ENCODE results near the gene SMOC1. TPM values are rescaled to one million over a fixed set of nuclear protein-coding genes. Genes with fewer than 3 reads are reported as not detected.

SMOC1 gene
- total RNA-seq, 1 donor from 2014 or later = not detected

DNA sequence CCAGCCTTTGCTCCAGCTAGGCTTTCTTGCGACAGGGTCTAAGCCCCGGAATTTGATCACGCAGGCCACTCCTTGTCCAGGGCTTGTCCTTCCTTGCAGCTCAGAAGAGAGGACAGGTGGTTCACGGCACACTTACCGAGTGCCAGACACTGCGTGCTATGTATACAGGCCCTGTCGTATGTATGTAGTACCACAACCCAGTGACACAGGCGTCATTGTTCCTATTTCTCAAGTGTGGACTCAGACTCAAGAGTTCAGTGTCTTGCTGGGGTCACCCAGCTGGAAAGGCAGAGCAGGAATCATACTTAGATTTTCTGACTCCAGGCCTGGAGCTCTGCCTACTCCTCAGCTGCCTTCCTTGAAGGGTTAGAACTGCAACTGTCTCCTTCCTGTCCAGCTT is 153.9 kb downstream of the SMOC1 start:
- intact Hi-C loops (cut with micrococcal nuclease) = no loop called here

GRCh38 chr14:70033561-70033960 is 154.3 kb downstream of the SMOC1 start:
- intact Hi-C loops (cut with micrococcal nuclease) = no loop called here

DNA sequence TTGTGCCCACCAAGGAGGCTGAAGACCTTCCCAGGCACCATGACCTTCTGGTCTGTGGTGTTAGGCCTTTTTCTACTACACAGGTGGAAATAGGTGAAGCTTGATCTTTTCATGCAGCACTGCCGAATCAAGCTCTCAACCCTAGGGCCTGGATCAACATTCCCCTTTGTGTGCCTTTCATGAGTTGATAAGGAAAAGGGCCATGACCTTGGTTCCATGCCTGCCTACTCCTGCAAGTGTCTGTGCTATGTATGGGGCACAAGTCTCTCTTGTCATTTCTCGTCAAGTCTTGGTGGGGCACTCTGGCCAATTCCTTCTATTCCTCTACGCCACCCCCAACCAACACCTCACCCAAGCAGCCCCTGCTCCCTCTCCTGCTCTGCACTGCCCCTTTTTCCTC is 155.0 kb downstream of the SMOC1 start:
- intact Hi-C loops (cut with micrococcal nuclease) = no loop called here

GRCh38 chr14:70036665-70037064 is 157.4 kb downstream of the SMOC1 start:
- intact Hi-C loops (cut with micrococcal nuclease) = no loop called here

GRCh38 chr14:70043001-70043400 is 163.8 kb downstream of the SMOC1 start:
- intact Hi-C loops (cut with micrococcal nuclease) = no loop called here

- intact Hi-C loops (cut with micrococcal nuclease) = no loop called here
Observed at GRCh38 chr14:70045310-70045709, 166.1 kb downstream of the SMOC1 start.

DNA sequence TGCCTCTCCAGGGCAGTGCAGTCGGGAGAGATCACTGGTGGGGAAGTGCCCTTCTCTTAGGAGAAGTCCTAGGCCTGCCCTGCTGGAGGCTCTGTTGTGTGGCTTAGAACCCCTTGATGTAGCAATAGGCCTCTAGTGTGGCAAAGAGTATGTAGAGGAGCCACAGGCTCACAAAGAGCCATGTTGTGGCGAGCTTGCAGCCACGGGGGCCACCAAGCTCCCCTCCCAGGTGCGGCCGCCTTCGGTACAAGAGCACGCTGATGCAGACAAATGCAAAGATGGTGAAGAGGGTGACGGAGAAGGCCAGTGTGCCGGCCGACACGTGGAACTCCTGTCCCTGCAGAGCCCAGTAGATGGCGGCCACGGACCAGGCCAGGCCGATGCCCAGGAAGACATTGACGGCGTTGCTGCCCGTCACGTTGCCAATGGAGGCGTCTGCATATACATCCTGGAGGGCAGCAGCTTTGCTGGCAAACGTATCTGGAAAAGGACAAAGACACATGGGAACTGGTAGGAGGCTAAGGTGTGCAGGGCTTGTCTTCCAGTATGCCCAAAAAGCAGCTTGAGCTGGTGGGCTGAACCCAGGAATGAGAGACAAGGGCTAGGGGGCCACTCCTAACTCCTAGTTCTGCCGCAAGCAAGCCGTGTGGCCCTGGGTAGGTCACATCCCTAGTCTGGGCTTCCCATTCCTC is 166.8 kb downstream of the SMOC1 start:
- intact Hi-C loops (cut with micrococcal nuclease) = no loop called here

- intact Hi-C loops (cut with micrococcal nuclease) = no loop called here
Observed at GRCh38 chr14:70047598-70048312, 168.5 kb downstream of the SMOC1 start.

GRCh38 chr14:70048313-70048654 is 169.1 kb downstream of the SMOC1 start:
- intact Hi-C loops (cut with micrococcal nuclease) = no loop called here

GRCh38 chr14:70049605-70050004 is 170.4 kb downstream of the SMOC1 start:
- intact Hi-C loops (cut with micrococcal nuclease) = no loop called here

GRCh38 chr14:70050136-70050535 is 170.9 kb downstream of the SMOC1 start:
- intact Hi-C loops (cut with micrococcal nuclease) = no loop called here

GRCh38 chr14:70052990-70053389 is 173.8 kb downstream of the SMOC1 start:
- intact Hi-C loops (cut with micrococcal nuclease) = no loop called here

DNA sequence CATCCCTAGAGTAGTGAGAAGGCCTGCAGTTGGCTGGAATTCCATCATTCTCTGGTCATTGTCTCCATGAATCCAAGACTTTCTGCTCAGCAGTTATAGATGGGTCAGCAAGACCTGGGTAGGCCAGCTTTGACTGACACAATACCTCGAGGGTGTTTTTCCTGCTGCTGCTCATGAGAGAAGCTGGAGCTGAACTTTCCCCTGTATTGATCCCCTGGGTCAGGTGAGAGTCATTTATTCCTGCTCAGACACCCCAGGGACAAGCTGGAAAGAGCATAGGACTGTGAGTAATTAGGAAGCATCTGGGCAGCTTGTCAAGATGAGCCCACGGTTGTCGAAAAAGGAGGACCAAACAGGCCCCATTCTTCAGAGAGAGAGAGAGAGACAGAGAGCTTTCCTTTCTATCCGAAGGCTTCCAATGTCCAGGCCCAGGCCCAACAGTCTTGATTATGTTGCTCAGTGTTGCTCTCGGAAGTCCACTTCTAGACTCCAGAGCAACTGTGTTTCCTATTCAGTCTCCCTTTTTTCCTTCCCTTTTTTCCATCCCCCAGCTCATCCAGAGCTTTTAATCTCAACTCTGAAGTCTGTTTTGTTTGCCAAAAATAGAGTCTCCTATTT is 178.4 kb downstream of the SMOC1 start:
- intact Hi-C loops (cut with micrococcal nuclease) = no loop called here

DNA sequence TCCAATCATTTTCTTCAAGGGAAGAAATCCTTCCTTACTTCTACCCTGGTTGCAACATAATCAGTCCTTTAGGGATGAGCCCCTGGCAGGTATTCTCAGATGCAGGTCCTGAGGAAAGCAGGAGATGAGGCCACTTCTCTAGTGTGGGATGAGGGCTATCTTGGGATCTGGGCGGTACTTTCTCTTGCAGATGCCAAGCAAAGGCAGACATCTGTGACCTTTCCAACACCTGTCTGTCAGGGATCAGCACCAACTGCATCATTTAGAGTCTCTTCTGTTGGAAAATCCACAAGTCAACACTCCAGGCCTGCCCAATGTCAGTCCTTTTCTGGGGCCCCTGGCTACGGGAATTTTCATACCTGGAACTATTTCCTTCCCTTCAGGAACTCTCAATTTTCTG is 180.3 kb downstream of the SMOC1 start:
- intact Hi-C loops (cut with micrococcal nuclease) = no loop called here

DNA sequence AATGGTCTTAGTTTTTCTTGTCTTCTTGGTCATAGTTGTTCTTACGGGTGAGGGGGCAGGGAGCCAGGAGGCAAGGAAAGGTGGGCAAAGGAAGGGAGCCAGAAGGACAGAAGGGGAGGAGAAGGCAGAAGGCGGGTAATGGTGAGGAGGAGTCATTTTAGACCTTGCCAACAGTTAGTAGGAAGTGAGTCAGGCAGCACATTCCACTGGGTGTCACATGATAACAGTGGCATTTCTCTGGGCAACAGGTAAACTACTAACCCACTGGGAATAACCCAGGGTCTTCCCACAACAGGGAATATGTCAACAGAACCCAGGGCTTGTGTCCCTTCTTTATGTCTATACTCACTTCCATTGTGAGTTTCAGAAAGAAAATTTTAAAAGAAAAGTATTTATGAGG is 181.9 kb downstream of the SMOC1 start:
- intact Hi-C loops (cut with micrococcal nuclease) = no loop called here

DNA sequence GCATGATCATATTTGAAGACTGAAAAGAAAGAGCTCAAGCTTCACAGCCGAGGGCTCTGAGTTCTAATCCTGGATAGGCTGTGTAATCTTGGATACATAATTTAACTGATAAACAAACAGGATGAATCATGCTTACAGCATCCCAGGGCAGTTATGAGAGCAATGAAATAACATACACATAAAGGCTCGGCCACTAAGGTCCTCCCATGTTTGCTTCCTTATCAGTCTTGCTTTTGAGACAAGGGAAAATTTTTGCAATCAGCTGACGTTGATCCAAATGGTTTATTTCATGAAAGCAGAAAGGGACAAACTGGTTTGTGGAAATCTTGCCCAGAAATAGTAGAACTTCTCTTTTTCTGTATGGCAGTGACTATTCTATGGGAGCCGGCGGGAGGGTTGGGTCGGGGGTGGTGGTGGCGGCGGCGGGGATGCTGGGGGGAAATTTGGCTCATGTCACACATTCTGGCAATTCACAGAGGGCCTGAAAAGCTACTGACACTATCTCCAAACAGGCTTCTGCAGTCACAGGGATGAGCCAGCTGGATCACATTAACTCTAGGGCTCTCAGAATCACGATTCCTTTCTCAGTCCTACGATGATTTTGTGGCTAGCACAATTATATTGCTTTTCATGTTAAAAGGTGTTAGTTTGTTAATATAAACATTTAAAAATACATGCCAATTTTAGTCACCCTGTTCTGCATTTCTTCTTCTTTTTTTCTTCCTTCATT is 185.1 kb downstream of the SMOC1 start:
- intact Hi-C loops (cut with micrococcal nuclease) = no loop called here

DNA sequence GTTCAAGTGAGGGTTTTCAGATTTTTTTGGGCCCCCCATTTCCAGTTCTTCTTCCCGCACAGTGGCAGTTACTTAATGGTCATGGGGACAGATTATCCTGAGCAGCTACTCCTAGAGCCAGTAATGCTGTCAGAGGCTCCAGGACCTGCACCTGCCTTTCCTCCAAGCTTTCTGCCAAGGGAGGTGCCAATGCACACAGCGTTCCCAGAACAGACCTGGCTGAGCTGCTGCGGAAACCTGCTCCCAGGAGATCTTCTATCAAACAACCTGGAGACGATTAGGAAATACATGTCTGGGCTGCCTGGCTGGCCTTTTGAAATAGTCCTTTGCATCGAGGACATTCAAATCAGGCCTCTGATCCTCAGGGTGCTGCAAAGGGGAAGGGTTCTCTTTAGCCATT is 188.6 kb downstream of the SMOC1 start:
- intact Hi-C loops (cut with micrococcal nuclease) = no loop called here

- intact Hi-C loops (cut with micrococcal nuclease) = no loop called here
Observed at GRCh38 chr14:70069186-70069585, 190.0 kb downstream of the SMOC1 start.

- intact Hi-C loops (cut with micrococcal nuclease) = loop anchor here (1.0 kb wide), 1 partner anchor 256 kb away; no protein-coding TSS in a partner anchor
Observed at GRCh38 chr14:70073924-70074566, 194.8 kb downstream of the SMOC1 start.

DNA sequence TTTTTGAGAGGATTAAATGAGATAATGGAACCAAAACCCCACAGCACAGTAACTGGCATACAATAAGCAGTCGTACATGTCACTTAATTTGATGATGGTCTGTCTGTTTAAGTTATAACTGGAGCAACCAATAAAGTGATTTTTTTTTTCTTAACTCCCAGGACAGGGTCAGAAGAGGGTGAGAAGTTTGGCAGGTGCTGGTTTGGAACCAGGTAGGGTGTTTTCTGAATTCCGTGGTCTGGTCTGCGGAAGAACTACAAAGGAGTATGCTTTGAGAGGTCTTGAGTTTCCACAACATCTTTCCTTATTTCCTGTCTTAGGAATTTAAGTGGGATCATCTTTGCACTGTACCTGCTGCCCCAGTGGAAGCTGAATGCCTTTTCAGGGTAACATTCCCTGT is 197.8 kb downstream of the SMOC1 start:
- intact Hi-C loops (cut with micrococcal nuclease) = no loop called here

DNA sequence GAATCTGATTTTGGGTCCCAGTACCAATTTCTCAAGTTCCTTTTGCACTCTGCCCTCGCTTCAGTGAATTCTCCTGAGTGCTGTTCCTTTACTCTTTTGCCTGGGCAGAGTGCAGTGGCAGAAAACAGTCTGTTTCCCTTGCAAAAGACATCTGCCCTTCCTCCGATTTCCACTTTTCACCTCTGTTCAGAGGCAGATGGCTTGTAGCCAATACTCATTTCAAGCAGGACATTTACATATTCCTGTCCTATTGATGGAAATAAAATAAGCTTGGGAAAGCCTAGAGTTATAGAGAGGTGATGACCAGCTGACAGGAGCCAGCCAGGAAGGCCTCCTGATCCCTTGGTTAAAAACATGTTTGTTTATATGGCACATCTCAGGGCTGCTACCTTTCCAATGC is 198.5 kb downstream of the SMOC1 start:
- intact Hi-C loops (cut with micrococcal nuclease) = no loop called here

GRCh38 chr14:70078329-70078728 is 199.1 kb downstream of the SMOC1 start:
- intact Hi-C loops (cut with micrococcal nuclease) = no loop called here
